ENCODE results near the gene FRMD8.

FRMD8 gene

DNA sequence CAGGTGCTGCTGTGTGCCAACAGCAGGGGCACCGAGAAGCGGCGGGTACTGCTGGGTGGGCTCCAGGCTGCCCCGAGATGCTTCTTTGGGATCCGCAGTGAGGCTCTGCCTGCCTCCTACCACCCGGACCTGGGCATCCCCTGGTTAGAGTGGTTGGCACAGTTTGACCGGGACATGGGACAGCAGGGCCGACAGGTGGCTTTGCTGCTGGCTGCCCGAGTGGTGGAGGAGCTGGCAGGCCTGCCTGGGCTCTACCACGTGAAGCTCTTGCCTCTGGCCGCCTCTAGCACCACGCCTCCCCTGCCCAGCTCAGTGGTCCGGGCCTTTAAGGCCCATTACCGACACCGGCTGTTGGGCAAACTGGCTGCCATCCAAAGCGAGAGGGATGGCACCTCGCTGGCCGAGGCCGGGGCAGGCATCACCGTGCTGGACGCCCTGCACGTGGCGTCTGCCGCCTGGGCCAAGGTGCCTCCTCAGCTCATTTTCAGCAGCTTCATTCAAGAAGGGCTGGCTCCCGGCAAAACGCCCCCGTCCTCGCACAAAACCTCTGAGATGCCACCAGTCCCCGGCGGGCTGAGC, 30.0 kb upstream of the FRMD8 start:
- Histone ChIP-seq H3K4me3 (ENCODE audit: low read length) (no peak overlapping the region), H3K36me3 (ENCODE audit: control insufficient read depth, insufficient read depth, low read length) (peaks cover 4% of the 10 kb centered on the region), H3K4me1 (ENCODE audit: control insufficient read depth, insufficient read depth, low read length) (peaks cover 26% of the 10 kb centered on the region), H3K27me3 (ENCODE audit: control insufficient read depth, insufficient read depth, low read length) (peaks cover 20% of the 10 kb centered on the region), H3K9me3 (ENCODE audit: control insufficient read depth, low read length) (no peaks in the 10 kb centered on the region), H3K9ac (ENCODE audit: low read length) (no peak overlapping the region)

DNA sequence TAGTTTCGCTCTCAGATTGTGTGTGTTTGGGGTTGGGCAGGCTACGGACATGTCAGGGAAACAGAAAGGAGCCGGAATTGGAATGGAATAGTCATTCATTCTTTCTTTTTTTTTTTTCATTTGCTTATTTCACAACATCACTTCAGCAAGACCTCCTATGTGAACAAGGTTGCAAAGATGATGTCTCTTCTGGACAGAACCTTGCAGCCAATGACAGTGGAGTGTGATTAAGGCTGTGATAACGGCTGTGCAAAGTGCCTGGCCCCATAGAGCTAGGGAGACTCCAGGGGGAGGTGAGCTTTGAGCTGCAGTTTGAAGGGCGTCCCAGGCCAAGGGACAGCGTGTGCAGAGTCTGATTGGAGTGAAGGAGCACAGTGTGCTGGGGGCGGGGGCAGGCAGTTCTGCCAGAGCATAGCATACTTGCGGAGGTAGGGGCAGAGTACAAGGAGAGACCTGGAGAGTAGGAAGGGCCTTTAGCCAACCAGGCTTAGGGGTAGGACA, 28.5 kb upstream of the FRMD8 start:
- H3K36me3 ChIP-seq (ENCODE audit: control insufficient read depth, insufficient read depth, low read length): no peaks in the 10 kb centered on the region
- H3K9me3 ChIP-seq (ENCODE audit: control insufficient read depth, low read length): no peaks in the 10 kb centered on the region
- H3K4me1 ChIP-seq (ENCODE audit: control insufficient read depth, insufficient read depth, low read length): peaks cover 26% of the 10 kb centered on the region
- H3K9ac ChIP-seq (ENCODE audit: low read length): no peak overlapping the region
- peaks cover 20% of the 10 kb centered on the region for H3K27me3 ChIP-seq (ENCODE audit: control insufficient read depth, insufficient read depth, low read length)
- no peak overlapping the region for H3K4me3 ChIP-seq (ENCODE audit: low read length)

- no peak overlapping the region for H3K4me3 ChIP-seq (ENCODE audit: low read length)
- no peaks in the 10 kb centered on the region for H3K27me3 ChIP-seq (ENCODE audit: control insufficient read depth, insufficient read depth, low read length)
- H3K9ac ChIP-seq (ENCODE audit: low read length): no peak overlapping the region
- H3K4me1 ChIP-seq (ENCODE audit: control insufficient read depth, insufficient read depth, low read length): peaks cover 17% of the 10 kb centered on the region
- no peaks in the 10 kb centered on the region for H3K9me3 ChIP-seq (ENCODE audit: control insufficient read depth, low read length)
- no peaks in the 10 kb centered on the region for H3K36me3 ChIP-seq (ENCODE audit: control insufficient read depth, insufficient read depth, low read length)
Observed at GRCh38 chr11:65362320-65362931, 24.0 kb upstream of the FRMD8 start.

- H3K4me3 ChIP-seq (ENCODE audit: low read length): no peak overlapping the region
- no peak overlapping the region for H3K9ac ChIP-seq (ENCODE audit: low read length)
Observed at GRCh38 chr11:65362966-65363365, 23.5 kb upstream of the FRMD8 start.

DNA sequence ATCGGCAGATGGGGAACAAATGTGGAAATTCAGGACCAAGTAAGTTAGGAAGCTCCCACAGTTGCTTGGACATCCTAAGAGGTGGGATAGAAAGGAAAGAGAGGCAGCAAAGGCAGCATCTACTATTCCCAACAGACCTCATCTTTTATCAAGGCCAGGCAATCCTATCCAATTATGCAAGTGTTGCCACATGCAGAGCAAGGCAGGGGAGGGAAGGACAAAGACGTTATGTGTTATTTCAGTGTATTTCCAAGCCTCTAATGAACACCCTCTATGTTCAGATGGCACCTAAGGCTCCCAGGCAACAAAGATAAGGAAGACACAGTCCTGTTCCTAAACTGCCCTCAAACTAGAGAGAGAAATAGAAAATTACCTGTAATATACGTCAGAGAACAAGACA, 22.7 kb upstream of the FRMD8 start:
- Histone ChIP-seq H3K9ac (ENCODE audit: low read length) (no peak overlapping the region), H3K9me3 (ENCODE audit: control insufficient read depth, low read length) (no peaks in the 10 kb centered on the region), H3K4me3 (ENCODE audit: low read length) (no peak overlapping the region), H3K4me1 (ENCODE audit: control insufficient read depth, insufficient read depth, low read length) (peaks cover 10% of the 10 kb centered on the region), H3K36me3 (ENCODE audit: control insufficient read depth, insufficient read depth, low read length) (no peaks in the 10 kb centered on the region), H3K27me3 (ENCODE audit: control insufficient read depth, insufficient read depth, low read length) (no peaks in the 10 kb centered on the region)

More at GRCh38 chr11:65362966-65363365, 23.5 kb upstream of the FRMD8 start:
- Histone ChIP-seq H3K36me3 (ENCODE audit: control insufficient read depth, insufficient read depth, low read length) (no peaks in the 10 kb centered on the region), H3K27me3 (ENCODE audit: control insufficient read depth, insufficient read depth, low read length) (no peaks in the 10 kb centered on the region), H3K9me3 (ENCODE audit: control insufficient read depth, low read length) (no peaks in the 10 kb centered on the region), H3K4me1 (ENCODE audit: control insufficient read depth, insufficient read depth, low read length) (peaks cover 11% of the 10 kb centered on the region)

GRCh38 chr11:65366340-65366773, 20.1 kb upstream of the FRMD8 start:
- no peaks in the 10 kb centered on the region for H3K9me3 ChIP-seq (ENCODE audit: control insufficient read depth, low read length)
- no peak overlapping the region for H3K9ac ChIP-seq (ENCODE audit: low read length)
- H3K36me3 ChIP-seq (ENCODE audit: control insufficient read depth, insufficient read depth, low read length): no peaks in the 10 kb centered on the region
- no peak overlapping the region for H3K4me3 ChIP-seq (ENCODE audit: low read length)
- H3K27me3 ChIP-seq (ENCODE audit: control insufficient read depth, insufficient read depth, low read length): no peaks in the 10 kb centered on the region
- peaks cover 24% of the 10 kb centered on the region for H3K4me1 ChIP-seq (ENCODE audit: control insufficient read depth, insufficient read depth, low read length)

GRCh38 chr11:65370659-65371049, 15.8 kb upstream of the FRMD8 start:
- H3K36me3 ChIP-seq (ENCODE audit: control insufficient read depth, insufficient read depth, low read length): no peaks in the 10 kb centered on the region
- no peaks in the 10 kb centered on the region for H3K9me3 ChIP-seq (ENCODE audit: control insufficient read depth, low read length)
- no peaks in the 10 kb centered on the region for H3K27me3 ChIP-seq (ENCODE audit: control insufficient read depth, insufficient read depth, low read length)
- peaks cover 34% of the 10 kb centered on the region for H3K4me1 ChIP-seq (ENCODE audit: control insufficient read depth, insufficient read depth, low read length)
- peak overlapping the region; percentile 20 for H3K4me3 ChIP-seq (ENCODE audit: low read length)
- peak overlapping the region; percentile 50 for H3K9ac ChIP-seq (ENCODE audit: low read length)

- no peaks in the 10 kb centered on the region for H3K9me3 ChIP-seq (ENCODE audit: control insufficient read depth, low read length)
- H3K27me3 ChIP-seq (ENCODE audit: control insufficient read depth, insufficient read depth, low read length): no peaks in the 10 kb centered on the region
- H3K4me3 ChIP-seq (ENCODE audit: low read length): no peak overlapping the region
- no peaks in the 10 kb centered on the region for H3K36me3 ChIP-seq (ENCODE audit: control insufficient read depth, insufficient read depth, low read length)
- peaks cover 26% of the 10 kb centered on the region for H3K4me1 ChIP-seq (ENCODE audit: control insufficient read depth, insufficient read depth, low read length)
- H3K9ac ChIP-seq (ENCODE audit: low read length): no peak overlapping the region
Observed at GRCh38 chr11:65373839-65374580, 12.4 kb upstream of the FRMD8 start.

DNA sequence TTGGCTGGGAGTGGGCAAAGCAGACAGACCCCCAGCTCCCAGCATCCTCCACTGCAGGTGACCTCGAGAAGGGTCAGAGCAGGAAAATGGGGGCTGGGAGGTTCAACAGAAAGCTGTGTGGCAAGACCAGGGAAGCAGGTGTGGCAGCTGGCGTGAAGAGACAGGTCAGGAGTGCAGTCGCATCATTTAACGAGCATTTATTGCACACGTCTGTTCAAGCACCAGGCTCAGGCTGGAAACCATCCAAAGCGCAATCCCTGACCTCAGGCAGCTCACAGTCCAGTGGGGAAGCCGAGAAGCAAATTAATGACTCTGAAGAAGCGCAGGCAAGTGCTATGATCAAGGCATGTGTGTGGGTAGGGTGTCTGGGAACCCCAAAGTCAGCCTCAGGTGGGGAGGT, 11.4 kb upstream of the FRMD8 start:
- Histone ChIP-seq H3K9me3 (ENCODE audit: control insufficient read depth, low read length) (no peaks in the 10 kb centered on the region), H3K4me3 (ENCODE audit: low read length) (no peak overlapping the region), H3K4me1 (ENCODE audit: control insufficient read depth, insufficient read depth, low read length) (peaks cover 23% of the 10 kb centered on the region), H3K27me3 (ENCODE audit: control insufficient read depth, insufficient read depth, low read length) (no peaks in the 10 kb centered on the region), H3K36me3 (ENCODE audit: control insufficient read depth, insufficient read depth, low read length) (no peaks in the 10 kb centered on the region), H3K9ac (ENCODE audit: low read length) (no peak overlapping the region)

DNA sequence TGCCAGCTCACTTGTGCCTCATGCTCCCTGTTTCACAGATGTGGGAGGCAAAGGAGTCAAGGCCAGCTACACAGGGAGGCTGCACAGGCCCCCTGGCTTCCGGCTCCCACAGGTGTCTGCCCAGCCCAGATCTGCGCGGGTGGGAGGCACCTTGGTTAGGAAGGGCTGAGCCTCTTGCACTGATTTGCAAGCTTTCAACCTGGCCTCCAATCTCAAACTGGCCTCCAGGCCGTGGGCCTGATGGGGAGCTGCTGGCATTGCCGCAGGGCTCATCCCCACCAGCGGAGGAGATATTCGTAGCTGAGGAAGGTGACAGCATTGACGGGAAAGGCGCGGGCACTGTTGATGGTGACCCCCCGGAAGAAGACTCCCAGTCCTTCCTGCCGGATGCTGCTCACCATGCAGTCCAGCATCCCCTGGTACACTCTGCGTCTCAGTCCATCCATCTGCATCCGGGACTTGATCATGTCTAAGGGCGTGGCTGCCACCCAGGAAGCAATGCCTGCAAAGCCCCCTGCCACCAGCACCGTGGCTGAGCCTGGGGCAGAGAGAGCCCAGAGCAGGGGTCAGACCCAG, 10.2 kb upstream of the FRMD8 start:
- Histone ChIP-seq H3K27me3 (ENCODE audit: control insufficient read depth, insufficient read depth, low read length) (no peaks in the 10 kb centered on the region), H3K9ac (ENCODE audit: low read length) (no peak overlapping the region), H3K36me3 (ENCODE audit: control insufficient read depth, insufficient read depth, low read length) (no peaks in the 10 kb centered on the region), H3K4me3 (ENCODE audit: low read length) (no peak overlapping the region), H3K4me1 (ENCODE audit: control insufficient read depth, insufficient read depth, low read length) (peaks cover 26% of the 10 kb centered on the region), H3K9me3 (ENCODE audit: control insufficient read depth, low read length) (no peaks in the 10 kb centered on the region)

GRCh38 chr11:65377036-65377435, 9.4 kb upstream of the FRMD8 start:
- Histone ChIP-seq H3K9ac (ENCODE audit: low read length) (no peak overlapping the region), H3K36me3 (ENCODE audit: control insufficient read depth, insufficient read depth, low read length) (no peaks in the 10 kb centered on the region), H3K27me3 (ENCODE audit: control insufficient read depth, insufficient read depth, low read length) (no peaks in the 10 kb centered on the region), H3K4me1 (ENCODE audit: control insufficient read depth, insufficient read depth, low read length) (peaks cover 26% of the 10 kb centered on the region), H3K9me3 (ENCODE audit: control insufficient read depth, low read length) (no peaks in the 10 kb centered on the region), H3K4me3 (ENCODE audit: low read length) (no peak overlapping the region)

DNA sequence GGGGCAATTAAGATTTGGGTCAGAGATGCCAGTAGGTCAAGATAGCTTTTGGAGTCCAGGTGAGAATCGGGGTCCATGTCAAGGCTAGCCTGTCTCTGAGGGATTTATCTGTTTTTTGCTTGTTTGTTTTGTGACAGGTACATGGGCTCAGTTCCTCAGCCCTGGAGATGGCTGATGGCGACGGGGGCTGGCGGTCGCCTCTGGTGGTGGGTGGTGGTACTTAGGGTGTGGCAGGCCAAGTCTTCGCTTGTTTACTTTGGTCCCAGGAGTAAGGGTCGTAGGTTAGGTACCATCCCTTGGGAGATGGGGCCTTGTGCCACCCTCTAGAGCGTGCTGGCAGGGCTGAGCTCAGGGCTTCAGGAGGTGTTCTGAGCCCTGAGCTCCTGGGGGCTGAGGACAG, 8.7 kb upstream of the FRMD8 start:
- Histone ChIP-seq H3K36me3 (ENCODE audit: control insufficient read depth, insufficient read depth, low read length) (no peaks in the 10 kb centered on the region), H3K9ac (ENCODE audit: low read length) (no peak overlapping the region), H3K27me3 (ENCODE audit: control insufficient read depth, insufficient read depth, low read length) (no peaks in the 10 kb centered on the region), H3K4me1 (ENCODE audit: control insufficient read depth, insufficient read depth, low read length) (peaks cover 29% of the 10 kb centered on the region), H3K4me3 (ENCODE audit: low read length) (no peak overlapping the region), H3K9me3 (ENCODE audit: control insufficient read depth, low read length) (no peaks in the 10 kb centered on the region)
